OCI-LY7 (cell line): ENCODE data around the gene TMEM8B. TPM values are rescaled to one million over a fixed set of nuclear protein-coding genes. Genes with fewer than 3 reads are reported as not detected.

Experiments
- BruUV-seq: library from RNA; stranded (reverse); fragments of 400-500 nt; replicated peaks from 2 replicates; lab custom pipeline; 2021; lab: Mats Ljungman, UMichigan
- CTCF ChIA-PET: fragments of 300-600 bp; sonication (Branson Sonifier 250); formaldehyde crosslinking; loops from one replicate; lab custom pipeline; 2022; ENCODE audit warnings: antibody characterized with exemption; ENCODE audit not compliant: unreplicated experiment; lab: Charles Lee
- POLR2A ChIA-PET: fragments of 300-600 bp; sonication (Branson Sonifier 250); formaldehyde crosslinking; loops from one replicate; lab custom pipeline; 2022; ENCODE audit warnings: antibody characterized with exemption; lab: Charles Lee
- DNase-seq: peaks from one replicate; pipeline ENCODE4 v3.0.0-alpha.2; 2015; ENCODE audit warnings: low spot score
- H2AFZ ChIP-seq: fragments of 200-600 bp; sonication (generic), shearing (Covaris generic); 2 replicates; pipeline ENCODE4 v1.6.1; 2014; ENCODE audit warnings: mild to moderate bottlenecking, antibody characterized with exemption, low read length, moderate library complexity
- H3K27ac ChIP-seq: fragments of 200-600 bp; sonication (generic); 2 replicates; pipeline ENCODE4 v1.5.1; 2014; ENCODE audit warnings: mixed run types, low read depth, mild to moderate bottlenecking, moderate library complexity, low read length, inconsistent platforms; ENCODE audit not compliant: poor library complexity, severe bottlenecking
- H3K36me3 ChIP-seq: fragments of 200-600 bp; sonication (generic); 2 replicates; pipeline ENCODE4 v1.6.1; 2014; ENCODE audit warnings: mild to moderate bottlenecking, antibody characterized with exemption, low read length, moderate library complexity, mixed read lengths; ENCODE audit not compliant: insufficient read depth
- H3K4me1 ChIP-seq: fragments of 200-600 bp; sonication (generic); 2 replicates; pipeline ENCODE4 v1.5.1; 2014; ENCODE audit warnings: mild to moderate bottlenecking, low read length; ENCODE audit not compliant: insufficient read depth, poor library complexity, severe bottlenecking
- H3K4me2 ChIP-seq: fragments of 200-600 bp; sonication (generic); 2 replicates; pipeline ENCODE4 v1.6.1; 2014; ENCODE audit warnings: mild to moderate bottlenecking, low read length
- H3K4me3 ChIP-seq: fragments of 200-600 bp; sonication (generic); 2 replicates; pipeline ENCODE4 v1.5.1; 2014; ENCODE audit warnings: mild to moderate bottlenecking, low read depth, low read length; ENCODE audit not compliant: poor library complexity, severe bottlenecking
- H3K79me2 ChIP-seq: fragments of 200-600 bp; sonication (generic); 2 replicates; pipeline ENCODE4 v1.6.1; 2016; ENCODE audit warnings: low read depth, mild to moderate bottlenecking, low read length, moderate library complexity, mixed read lengths; ENCODE audit not compliant: insufficient read depth
- H3K9me2 ChIP-seq: fragments of 200-600 bp; sonication (generic); 2 replicates; pipeline ENCODE4 v1.6.1; 2016; ENCODE audit warnings: mild to moderate bottlenecking, low read length, mixed read lengths; ENCODE audit not compliant: insufficient read depth
- H3K9me3 ChIP-seq: fragments of 200-600 bp; sonication (generic); 2 replicates; pipeline ENCODE4 v1.6.1; 2014; ENCODE audit warnings: mild to moderate bottlenecking, mixed run types, low read length, mixed read lengths
- H4K20me1 ChIP-seq: fragments of 200-600 bp; sonication (generic); 2 replicates; pipeline ENCODE4 v1.6.1; 2014; ENCODE audit warnings: mild to moderate bottlenecking, antibody characterized with exemption, low read length, moderate library complexity, mixed read lengths; ENCODE audit not compliant: insufficient read depth
- CTCF ChIP-seq: fragments of 200-600 bp; sonication (generic); conservative IDR thresholded peaks from 2 replicates; pipeline ENCODE4 v1.5.1; 2014; ENCODE audit warnings: mild to moderate bottlenecking, antibody characterized with exemption, low read length, moderate library complexity, mixed read lengths
- EZH2phosphoT487 ChIP-seq: fragments of 200-600 bp; sonication (generic); IDR thresholded peaks from 2 replicates; pipeline ENCODE4 v1.6.1; 2018; ENCODE audit warnings: low read depth, borderline replicate concordance, mild to moderate bottlenecking, mixed run types, antibody characterized with exemption, low read length, moderate library complexity, mixed read lengths
- intact Hi-C: fragments of 100-400 bp; cut with micrococcal nuclease; formaldehyde crosslinking; loops from one replicate; pipeline ENCODE4 v1.10.0; 2022; ENCODE audit not compliant: unreplicated experiment
- small RNA-seq: library from RNA; depleted of rRNA; stranded (forward); fragments of <200 nt; gene quantifications from one replicate; pipeline ENCODE3, GENCODE V24; 2014
- total RNA-seq, 2 experiments: library from RNA; depleted of rRNA in 1 of 2; stranded (reverse); fragments of >200 nt in 1 of 2; shearing (Covaris generic) in 1 of 2; gene quantifications; 2 replicates each; pipeline ENCODE4 v1.2.3, GENCODE V29; 2014 to 2022

Gene TMEM8B
- total RNA-seq, 2 experiments from 2014 or later: 3.1 to 15.7 TPM

GRCh38 chr9:35914301-35914807 is 85.3 kb downstream of the TMEM8B start:
- TF ChIP-seq EZH2phosphoT487 (no peak), CTCF (no peak)
- 0 out of 2 replicates have a peak, but pooled peaks cover 3% of the 10 kb centered on the region for H3K9me3 ChIP-seq
- no peak overlapping the region for H3K4me2 ChIP-seq
- H3K36me3 ChIP-seq: no peaks in the 10 kb centered on the region
- no peaks in the 10 kb centered on the region for H3K79me2 ChIP-seq
- no peak overlapping the region for H3K27ac ChIP-seq
- peaks cover 4% of the 10 kb centered on the region for H3K4me1 ChIP-seq
- peak; percentile 10 for DNase-seq
- H3K4me3 ChIP-seq: no peak overlapping the region
- no peaks in the 10 kb centered on the region for H4K20me1 ChIP-seq
- intact Hi-C loops: no loop called here
- ChIA-PET CTCF (no interaction called here), POLR2A (interaction anchor here (1.1 kb wide), 1 partner anchor 226 kb away, joined by 3 read pairs; no protein-coding TSS in a partner anchor)
- H2AFZ ChIP-seq: no peak overlapping the region
- BruUV-seq: no TSS peak
- no peaks in the 10 kb centered on the region for H3K9me2 ChIP-seq

Small RNA genes lying within 50 kb of the gene (small RNA-seq; reads per million reads assigned to genes)
- 0.31 reads per million for gene HINT2

Other genes starting within 250 kb of the TMEM8B start
- gene TESK1, start 224.0 kb upstream of the TMEM8B start, total RNA-seq (2014; rRNA removed; shearing (Covaris generic)): 15.0 and 18.3 TPM in 2 replicates
- gene TESK1, start 224.0 kb upstream of the TMEM8B start, total RNA-seq (2022): 36.9 and 42.2 TPM in 2 replicates
- 91.4 and 107 TPM in 2 replicates for gene CD72, start 210.8 kb upstream of the TMEM8B start, total RNA-seq (2014; rRNA removed; shearing (Covaris generic))
- 63.0 and 67.6 TPM in 2 replicates for gene CD72, start 210.8 kb upstream of the TMEM8B start, total RNA-seq (2022)
- gene SIT1, start 178.3 kb upstream of the TMEM8B start, total RNA-seq (2014; rRNA removed; shearing (Covaris generic)): 176 and 210 TPM in 2 replicates
- 93.0 and 121 TPM in 2 replicates for gene SIT1, start 178.3 kb upstream of the TMEM8B start, total RNA-seq (2022)
- 21,739 and 26,575 TPM in 2 replicates for gene RMRP, start 171.2 kb upstream of the TMEM8B start, total RNA-seq (2014; rRNA removed; shearing (Covaris generic))
- 4,033 and 12,624 TPM in 2 replicates for gene RMRP, start 171.2 kb upstream of the TMEM8B start, total RNA-seq (2022)
- 16.5 and 20.3 TPM in 2 replicates for gene CCDC107, start 170.9 kb upstream of the TMEM8B start, total RNA-seq (2014; rRNA removed; shearing (Covaris generic))
- gene CCDC107, start 170.9 kb upstream of the TMEM8B start, total RNA-seq (2022): 10.0 and 11.4 TPM in 2 replicates
- 22.7 and 30.8 TPM in 2 replicates for gene ARHGEF39, start 164.0 kb upstream of the TMEM8B start, total RNA-seq (2014; rRNA removed; shearing (Covaris generic))
- gene ARHGEF39, start 164.0 kb upstream of the TMEM8B start, total RNA-seq (2022): 48.1 and 53.6 TPM in 2 replicates
- 0.10 and 0.16 TPM in 2 replicates for gene CA9, start 155.3 kb upstream of the TMEM8B start, total RNA-seq (2014; rRNA removed; shearing (Covaris generic))
- not detected in 2 replicates for gene CA9, start 155.3 kb upstream of the TMEM8B start, total RNA-seq (2022)
- 0.44 TPM in 1 of 2 replicates, not detected in the other for gene TPM2, start 139.3 kb upstream of the TMEM8B start, total RNA-seq (2014; rRNA removed; shearing (Covaris generic))
- gene TPM2, start 139.3 kb upstream of the TMEM8B start, total RNA-seq (2022): 2.5 and 3.8 TPM in 2 replicates
- 87.5 and 98.8 TPM in 2 replicates for gene TLN1, start 97.0 kb upstream of the TMEM8B start, total RNA-seq (2014; rRNA removed; shearing (Covaris generic))
- gene TLN1, start 97.0 kb upstream of the TMEM8B start, total RNA-seq (2022): 169 and 177 TPM in 2 replicates
- gene CREB3, start 96.6 kb upstream of the TMEM8B start, total RNA-seq (2014; rRNA removed; shearing (Covaris generic)): 16.8 and 18.2 TPM in 2 replicates
- gene CREB3, start 96.6 kb upstream of the TMEM8B start, total RNA-seq (2022): 21.9 and 23.0 TPM in 2 replicates
- 66.0 and 75.4 TPM in 2 replicates for gene GBA2, start 80.0 kb upstream of the TMEM8B start, total RNA-seq (2014; rRNA removed; shearing (Covaris generic))
- 68.2 and 70.4 TPM in 2 replicates for gene GBA2, start 80.0 kb upstream of the TMEM8B start, total RNA-seq (2022)
- 12.3 and 13.5 TPM in 2 replicates for gene RGP1, start 79.9 kb upstream of the TMEM8B start, total RNA-seq (2014; rRNA removed; shearing (Covaris generic))
- gene RGP1, start 79.9 kb upstream of the TMEM8B start, total RNA-seq (2022): 27.1 and 31.3 TPM in 2 replicates
- gene MSMP, start 75.0 kb upstream of the TMEM8B start, total RNA-seq (2014; rRNA removed; shearing (Covaris generic)): 0.67 and 2.3 TPM in 2 replicates
- 4.1 and 4.4 TPM in 2 replicates for gene MSMP, start 75.0 kb upstream of the TMEM8B start, total RNA-seq (2022)
- 3.0 and 9.8 TPM in 2 replicates for gene NPR2, start 37.6 kb upstream of the TMEM8B start, total RNA-seq (2014; rRNA removed; shearing (Covaris generic))
- 3.5 and 4.7 TPM in 2 replicates for gene NPR2, start 37.6 kb upstream of the TMEM8B start, total RNA-seq (2022)
- gene SPAG8, start 17.0 kb upstream of the TMEM8B start, total RNA-seq (2014; rRNA removed; shearing (Covaris generic)): 1.1 and 3.9 TPM in 2 replicates
- 3.6 and 5.1 TPM in 2 replicates for gene SPAG8, start 17.0 kb upstream of the TMEM8B start, total RNA-seq (2022)
- 74.3 and 82.5 TPM in 2 replicates for gene HINT2, start 14.2 kb upstream of the TMEM8B start, total RNA-seq (2014; rRNA removed; shearing (Covaris generic))
- 83.1 and 84.5 TPM in 2 replicates for gene HINT2, start 14.2 kb upstream of the TMEM8B start, total RNA-seq (2022)
- gene FAM221B, start 496 bp upstream of the TMEM8B start, total RNA-seq (2014; rRNA removed; shearing (Covaris generic)): not detected in 2 replicates
- gene FAM221B, start 496 bp upstream of the TMEM8B start, total RNA-seq (2022): not detected in 2 replicates
- gene OR13J1, start 41.2 kb downstream of the TMEM8B start, total RNA-seq (2014; rRNA removed; shearing (Covaris generic)): not detected in 2 replicates
- not detected in 2 replicates for gene OR13J1, start 41.2 kb downstream of the TMEM8B start, total RNA-seq (2022)
- gene HRCT1, start 77.0 kb downstream of the TMEM8B start, total RNA-seq (2014; rRNA removed; shearing (Covaris generic)): not detected in 2 replicates
- not detected in 2 replicates for gene HRCT1, start 77.0 kb downstream of the TMEM8B start, total RNA-seq (2022)
- not detected in 2 replicates for gene SPAAR, start 80.3 kb downstream of the TMEM8B start, total RNA-seq (2014; rRNA removed; shearing (Covaris generic))
- not detected in 2 replicates for gene SPAAR, start 80.3 kb downstream of the TMEM8B start, total RNA-seq (2022)
- gene OR2S2, start 128.9 kb downstream of the TMEM8B start, total RNA-seq (2014; rRNA removed; shearing (Covaris generic)): not detected in 2 replicates
- not detected in 2 replicates for gene OR2S2, start 128.9 kb downstream of the TMEM8B start, total RNA-seq (2022)
- gene RECK, start 207.7 kb downstream of the TMEM8B start, total RNA-seq (2014; rRNA removed; shearing (Covaris generic)): 3.0 and 6.0 TPM in 2 replicates
- 6.5 and 8.1 TPM in 2 replicates for gene RECK, start 207.7 kb downstream of the TMEM8B start, total RNA-seq (2022)